ENCODE data around the gene UBE2G2. TPM values are rescaled to one million over a fixed set of nuclear protein-coding genes. Genes with fewer than 3 reads are reported as not detected.

Gene UBE2G2
- total and polyA plus RNA-seq, 4 donors: 53.0 to 102 (median 73.2) TPM

GRCh38 chr21:44762221-44763049 lies 39.2 kb downstream of the UBE2G2 start:
- H3K27me3 ChIP-seq (ENCODE audit: control insufficient read depth, insufficient read depth, low read length): no peaks in the 10 kb centered on the region
- H3K4me1 ChIP-seq (ENCODE audit: control insufficient read depth, insufficient read depth, low read length): peaks cover 16% of the 10 kb centered on the region
- no peak for DNase-seq (ENCODE audit: low read depth in 4 of 6, low spot score in 6 of 6)
- H3K9me3 ChIP-seq (ENCODE audit: control insufficient read depth, insufficient read depth, low read length): no peaks in the 10 kb centered on the region
- no peak overlapping the region for H3K4me3 ChIP-seq (ENCODE audit: low read depth, low read length)
- 90% methylated on average over 23 of the region's 24 CpGs for WGBS (ENCODE audit: insufficient coverage)
- no peak overlapping the region for H3K27ac ChIP-seq (ENCODE audit: low read depth, low read length)
- peaks cover 30% of the 10 kb centered on the region for H3K36me3 ChIP-seq (ENCODE audit: control insufficient read depth, insufficient read depth, low read length)

- H3K27ac ChIP-seq (ENCODE audit: low read depth, low read length): no peak overlapping the region
- WGBS (ENCODE audit: insufficient coverage): 91% methylated on average over 10 of the region's 14 CpGs
- no peaks in the 10 kb centered on the region for H3K27me3 ChIP-seq (ENCODE audit: control insufficient read depth, insufficient read depth, low read length)
- DNase-seq (ENCODE audit: low read depth in 4 of 6, low spot score in 6 of 6): no peak
- peaks cover 11% of the 10 kb centered on the region for H3K4me1 ChIP-seq (ENCODE audit: control insufficient read depth, insufficient read depth, low read length)
- H3K4me3 ChIP-seq (ENCODE audit: low read depth, low read length): no peak overlapping the region
- H3K9me3 ChIP-seq (ENCODE audit: control insufficient read depth, insufficient read depth, low read length): no peaks in the 10 kb centered on the region
- H3K36me3 ChIP-seq (ENCODE audit: control insufficient read depth, insufficient read depth, low read length): peaks cover 23% of the 10 kb centered on the region
These were observed 39.8 kb downstream of the UBE2G2 start for GRCh38 chr21:44761747-44762208.

GRCh38 chr21:44761011-44761729 lies 40.5 kb downstream of the UBE2G2 start:
- no peak overlapping the region for H3K27ac ChIP-seq (ENCODE audit: low read depth, low read length)
- H3K27me3 ChIP-seq (ENCODE audit: control insufficient read depth, insufficient read depth, low read length): no peaks in the 10 kb centered on the region
- H3K4me1 ChIP-seq (ENCODE audit: control insufficient read depth, insufficient read depth, low read length): peaks cover 11% of the 10 kb centered on the region
- no peak overlapping the region for H3K4me3 ChIP-seq (ENCODE audit: low read depth, low read length)
- H3K9me3 ChIP-seq (ENCODE audit: control insufficient read depth, insufficient read depth, low read length): no peaks in the 10 kb centered on the region
- peaks cover 17% of the 10 kb centered on the region for H3K36me3 ChIP-seq (ENCODE audit: control insufficient read depth, insufficient read depth, low read length)
- DNase-seq (ENCODE audit: low read depth in 4 of 6, low spot score in 6 of 6): no peak
- WGBS (ENCODE audit: insufficient coverage): 58% methylated on average over 16 of the region's 21 CpGs

GRCh38 chr21:44760376-44760775 lies 41.2 kb downstream of the UBE2G2 start:
- Histone ChIP-seq H3K36me3 (ENCODE audit: control insufficient read depth, insufficient read depth, low read length) (peaks cover 13% of the 10 kb centered on the region), H3K4me3 (ENCODE audit: low read depth, low read length) (no peak overlapping the region), H3K27me3 (ENCODE audit: control insufficient read depth, insufficient read depth, low read length) (no peaks in the 10 kb centered on the region), H3K9me3 (ENCODE audit: control insufficient read depth, insufficient read depth, low read length) (peaks cover 2% of the 10 kb centered on the region), H3K27ac (ENCODE audit: low read depth, low read length) (no peak overlapping the region), H3K4me1 (ENCODE audit: control insufficient read depth, insufficient read depth, low read length) (peaks cover 11% of the 10 kb centered on the region)
- WGBS (ENCODE audit: insufficient coverage): 78% methylated on average over 9 of the region's 9 CpGs
- no peak for DNase-seq (ENCODE audit: low read depth in 4 of 6, low spot score in 6 of 6)

GRCh38 chr21:44759628-44760285 lies 41.9 kb downstream of the UBE2G2 start:
- no peak overlapping the region for H3K4me3 ChIP-seq (ENCODE audit: low read depth, low read length)
- no peak for DNase-seq (ENCODE audit: low read depth in 4 of 6, low spot score in 6 of 6)
- H3K27me3 ChIP-seq (ENCODE audit: control insufficient read depth, insufficient read depth, low read length): no peaks in the 10 kb centered on the region
- WGBS (ENCODE audit: insufficient coverage): 91% methylated on average over 22 of the region's 22 CpGs
- H3K9me3 ChIP-seq (ENCODE audit: control insufficient read depth, insufficient read depth, low read length): peaks cover 2% of the 10 kb centered on the region
- no peak overlapping the region for H3K27ac ChIP-seq (ENCODE audit: low read depth, low read length)
- peaks cover 13% of the 10 kb centered on the region for H3K36me3 ChIP-seq (ENCODE audit: control insufficient read depth, insufficient read depth, low read length)
- H3K4me1 ChIP-seq (ENCODE audit: control insufficient read depth, insufficient read depth, low read length): peaks cover 11% of the 10 kb centered on the region

GRCh38 chr21:44758781-44759627 lies 42.6 kb downstream of the UBE2G2 start:
- Histone ChIP-seq H3K4me1 (ENCODE audit: control insufficient read depth, insufficient read depth, low read length) (peaks cover 11% of the 10 kb centered on the region), H3K27ac (ENCODE audit: low read depth, low read length) (no peak overlapping the region), H3K27me3 (ENCODE audit: control insufficient read depth, insufficient read depth, low read length) (no peaks in the 10 kb centered on the region), H3K4me3 (ENCODE audit: low read depth, low read length) (no peak overlapping the region), H3K36me3 (ENCODE audit: control insufficient read depth, insufficient read depth, low read length) (peaks cover 8% of the 10 kb centered on the region), H3K9me3 (ENCODE audit: control insufficient read depth, insufficient read depth, low read length) (peaks cover 2% of the 10 kb centered on the region)
- 77% methylated on average over 26 of the region's 26 CpGs for WGBS (ENCODE audit: insufficient coverage)
- no peak for DNase-seq (ENCODE audit: low read depth in 4 of 6, low spot score in 6 of 6)

- Histone ChIP-seq H3K27me3 (ENCODE audit: control insufficient read depth, insufficient read depth, low read length) (no peaks in the 10 kb centered on the region), H3K9me3 (ENCODE audit: control insufficient read depth, insufficient read depth, low read length) (peaks cover 2% of the 10 kb centered on the region), H3K27ac (ENCODE audit: low read depth, low read length) (no peak overlapping the region), H3K4me1 (ENCODE audit: control insufficient read depth, insufficient read depth, low read length) (peaks cover 5% of the 10 kb centered on the region), H3K4me3 (ENCODE audit: low read depth, low read length) (no peak overlapping the region), H3K36me3 (ENCODE audit: control insufficient read depth, insufficient read depth, low read length) (peaks cover 4% of the 10 kb centered on the region)
- WGBS (ENCODE audit: insufficient coverage): 88% methylated on average over 7 of the region's 8 CpGs
- no peak for DNase-seq (ENCODE audit: low read depth in 4 of 6, low spot score in 6 of 6)
These were observed 43.5 kb downstream of the UBE2G2 start for GRCh38 chr21:44758141-44758561.

- no peak overlapping the region for H3K4me3 ChIP-seq (ENCODE audit: low read depth, low read length)
- peaks cover 4% of the 10 kb centered on the region for H3K36me3 ChIP-seq (ENCODE audit: control insufficient read depth, insufficient read depth, low read length)
- WGBS (ENCODE audit: insufficient coverage): 95% methylated on average over 6 of the region's 6 CpGs
- H3K27ac ChIP-seq (ENCODE audit: low read depth, low read length): no peak overlapping the region
- H3K27me3 ChIP-seq (ENCODE audit: control insufficient read depth, insufficient read depth, low read length): no peaks in the 10 kb centered on the region
- peaks cover 2% of the 10 kb centered on the region for H3K9me3 ChIP-seq (ENCODE audit: control insufficient read depth, insufficient read depth, low read length)
- DNase-seq (ENCODE audit: low read depth in 4 of 6, low spot score in 6 of 6): no peak
- peaks cover 5% of the 10 kb centered on the region for H3K4me1 ChIP-seq (ENCODE audit: control insufficient read depth, insufficient read depth, low read length)
These were observed 43.9 kb downstream of the UBE2G2 start for GRCh38 chr21:44757731-44758130.

Measured in spinal cord (tissue), 10 donors.